DND-41 (cell line): ENCODE data around the gene PTMS.
A peak's percentile ranks its signal among the peaks of the same experiment; 100 is the strongest.

ENCODE experiments used
- ATAC-seq: fragments of 200-7000 bp; cut with Tn5 transposase; 3 replicates; pipeline ENCODE4 v1.9.1; 2021; ENCODE audit warnings: low read depth; ENCODE audit not compliant: insufficient read depth
- DNase-seq: peaks from one replicate; pipeline ENCODE4 v3.0.0-alpha.2; 2020
- H2AFZ ChIP-seq: 2 replicates; pipeline ENCODE4 v1.6.0; 2012; ENCODE audit warnings: low read depth, low read length
- H3K27ac ChIP-seq: 2 replicates; pipeline ENCODE4 v1.5.1; 2012; ENCODE audit warnings: low read length, inconsistent platforms
- H3K27me3 ChIP-seq: fragments of 200-600 bp; sonication (generic); 2 replicates; pipeline ENCODE4 v1.6.0; 2012; ENCODE audit warnings: low read length, mild to moderate bottlenecking, inconsistent platforms; ENCODE audit not compliant: insufficient read depth, poor library complexity
- H3K36me3 ChIP-seq: 2 replicates; pipeline ENCODE4 v1.5.1; 2012; ENCODE audit warnings: low read length, inconsistent platforms; ENCODE audit not compliant: insufficient read depth
- H3K4me1 ChIP-seq: 2 replicates; pipeline ENCODE4 v1.5.1; 2012; ENCODE audit warnings: mild to moderate bottlenecking, low read length; ENCODE audit not compliant: insufficient read depth
- H3K4me2 ChIP-seq: 2 replicates; pipeline ENCODE4 v1.6.0; 2012; ENCODE audit warnings: mild to moderate bottlenecking, moderate library complexity, low read length, inconsistent platforms; ENCODE audit not compliant: insufficient read depth
- H3K4me3 ChIP-seq, 2 experiments: fragments of 200-600 bp in 1 of 2; shearing (Covaris generic) in 1 of 2; 2 replicates each; pipeline ENCODE4 v1.5.1; 2012 to 2016; ENCODE audit warnings: inconsistent platforms in 2 of 2, low read length in 2 of 2, mild to moderate bottlenecking in 2 of 2, low read depth in 1 of 2, moderate library complexity in 1 of 2
- H3K79me2 ChIP-seq: 2 replicates; pipeline ENCODE4 v1.6.0; 2012; ENCODE audit warnings: low read length, inconsistent platforms; ENCODE audit not compliant: insufficient read depth
- H3K9ac ChIP-seq: 2 replicates; pipeline ENCODE4 v1.6.0; 2012; ENCODE audit warnings: low read depth, mild to moderate bottlenecking, inconsistent platforms, low read length, moderate library complexity
- H3K9me3 ChIP-seq: 2 replicates; pipeline ENCODE4 v1.5.1; 2012; ENCODE audit warnings: low read length, moderate library complexity, mild to moderate bottlenecking, inconsistent platforms; ENCODE audit not compliant: insufficient read depth, severe bottlenecking
- H4K20me1 ChIP-seq: 2 replicates; pipeline ENCODE4 v1.6.0; 2012; ENCODE audit warnings: low read length; ENCODE audit not compliant: insufficient read depth
- EZH2 ChIP-seq: IDR thresholded peaks from 3 replicates; pipeline ENCODE4 v1.6.1; 2012; ENCODE audit warnings: borderline replicate concordance, low read depth, mild to moderate bottlenecking, moderate library complexity, low read length, inconsistent platforms; ENCODE audit not compliant: severe bottlenecking
- TF ChIP-seq, protein P1 (sequence below): IDR thresholded peaks from 2 replicates; pipeline ENCODE4 v1.5.1; 2012; ENCODE audit warnings: borderline replicate concordance, low read length, moderate library complexity, mild to moderate bottlenecking; ENCODE audit not compliant: poor library complexity, severe bottlenecking; ENCODE audit errors: extremely low read depth

PTMS gene

GRCh38 chr12:6765634-6766581 lies at the start of gene PTMS:
Gene PTMS, plus strand, starts transcription at chr12:6766363. Its CDS starts 343 bp downstream, at chr12:6766706.
- no peaks in the 10 kb centered on the region for H3K9me3 ChIP-seq
- H3K9ac ChIP-seq = peak within 1 kb of the TSS; percentile 61
- peaks cover 30% of the 10 kb centered on the region for H3K4me1 ChIP-seq
- no peaks in the 10 kb centered on the region for H3K36me3 ChIP-seq
- TF ChIP-seq, protein P1, sequence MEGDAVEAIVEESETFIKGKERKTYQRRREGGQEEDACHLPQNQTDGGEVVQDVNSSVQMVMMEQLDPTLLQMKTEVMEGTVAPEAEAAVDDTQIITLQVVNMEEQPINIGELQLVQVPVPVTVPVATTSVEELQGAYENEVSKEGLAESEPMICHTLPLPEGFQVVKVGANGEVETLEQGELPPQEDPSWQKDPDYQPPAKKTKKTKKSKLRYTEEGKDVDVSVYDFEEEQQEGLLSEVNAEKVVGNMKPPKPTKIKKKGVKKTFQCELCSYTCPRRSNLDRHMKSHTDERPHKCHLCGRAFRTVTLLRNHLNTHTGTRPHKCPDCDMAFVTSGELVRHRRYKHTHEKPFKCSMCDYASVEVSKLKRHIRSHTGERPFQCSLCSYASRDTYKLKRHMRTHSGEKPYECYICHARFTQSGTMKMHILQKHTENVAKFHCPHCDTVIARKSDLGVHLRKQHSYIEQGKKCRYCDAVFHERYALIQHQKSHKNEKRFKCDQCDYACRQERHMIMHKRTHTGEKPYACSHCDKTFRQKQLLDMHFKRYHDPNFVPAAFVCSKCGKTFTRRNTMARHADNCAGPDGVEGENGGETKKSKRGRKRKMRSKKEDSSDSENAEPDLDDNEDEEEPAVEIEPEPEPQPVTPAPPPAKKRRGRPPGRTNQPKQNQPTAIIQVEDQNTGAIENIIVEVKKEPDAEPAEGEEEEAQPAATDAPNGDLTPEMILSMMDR = no peak
- peak; percentile 88 for TF ChIP-seq EZH2
- H2AFZ ChIP-seq = peak within 1 kb of the TSS; percentile 80
- peak within 1 kb of the TSS; percentile 24 to 62; a peak in 3 of 4 replicates for H3K4me3 ChIP-seq
- H3K27me3 ChIP-seq = peaks cover 58% of the 10 kb centered on the region
- peak; percentile 41 for ATAC-seq
- H3K79me2 ChIP-seq = no peaks in the 10 kb centered on the region
- peak; percentile 62 for DNase-seq
- H3K27ac ChIP-seq = no peak within 1 kb of the TSS
- H4K20me1 ChIP-seq = peaks cover 11% of the 10 kb centered on the region
- peak within 1 kb of the TSS; percentile 88 for H3K4me2 ChIP-seq

DNA sequence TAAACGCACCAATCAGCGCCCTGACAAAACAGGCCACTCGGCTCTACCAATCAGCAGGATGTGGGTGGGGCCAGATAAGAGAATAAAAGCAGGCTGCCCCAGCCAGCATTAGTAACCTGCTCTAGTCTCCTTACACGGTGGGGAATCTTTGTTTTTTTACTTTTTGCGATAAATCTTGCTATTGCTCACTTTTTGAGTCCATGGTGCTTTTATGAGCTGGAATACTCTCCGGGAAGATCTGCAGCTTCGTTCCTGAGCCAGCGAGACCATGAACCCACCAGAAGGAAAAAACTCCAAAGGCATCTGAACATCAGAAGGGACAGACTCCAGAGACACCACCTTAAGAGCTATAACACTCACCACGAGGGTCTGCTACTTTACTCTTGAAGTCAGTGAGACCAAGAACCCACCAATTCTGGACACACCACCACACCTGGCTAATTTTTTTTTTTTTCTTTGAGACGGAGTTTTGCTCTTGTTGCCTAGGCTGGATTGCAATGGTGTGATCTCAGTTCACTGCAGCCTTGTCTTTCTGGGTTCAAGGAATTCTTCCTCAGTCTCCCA lies 49.2 kb upstream of the PTMS start:
- ATAC-seq = no peak
- H3K4me2 ChIP-seq = no peak overlapping the region
- no peak overlapping the region for H2AFZ ChIP-seq
- no peak for TF ChIP-seq EZH2
- TF ChIP-seq, protein P1 = no peak
- H3K4me3 ChIP-seq = no peak overlapping the region
- DNase-seq = no peak
- H3K9ac ChIP-seq = no peak overlapping the region
- no peak overlapping the region for H3K27ac ChIP-seq
- H3K79me2 ChIP-seq = no peaks in the 10 kb centered on the region
- H3K9me3 ChIP-seq = no peaks in the 10 kb centered on the region
- H4K20me1 ChIP-seq = no peaks in the 10 kb centered on the region
- H3K4me1 ChIP-seq = no peaks in the 10 kb centered on the region
- no peaks in the 10 kb centered on the region for H3K36me3 ChIP-seq
- no peaks in the 10 kb centered on the region for H3K27me3 ChIP-seq

DNA sequence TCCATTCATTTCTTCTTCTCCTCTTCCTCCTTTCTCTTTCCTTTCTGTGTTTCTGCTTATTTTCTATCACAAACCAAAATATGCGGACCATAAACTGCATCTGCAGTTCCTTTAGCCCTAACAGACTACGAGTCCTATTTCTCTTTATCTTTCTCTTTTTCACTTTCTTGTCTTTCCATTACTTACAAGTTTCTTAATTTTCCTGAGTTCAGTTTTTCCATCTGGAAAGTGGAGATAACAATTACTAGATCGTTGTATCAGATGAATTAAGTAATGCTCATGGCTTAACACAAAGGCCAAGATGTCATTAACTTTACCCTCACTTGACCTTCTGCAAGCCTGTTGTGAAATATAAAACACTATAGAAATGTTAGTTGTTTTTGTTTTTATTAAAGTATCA lies 43.3 kb upstream of the PTMS start:
- Histone ChIP-seq H3K36me3 (peaks cover 5% of the 10 kb centered on the region), H3K4me3 (peak overlapping the region in 1 of 2 experiments; percentile 69; a peak in 2 of 4 replicates), H3K4me2 (peak overlapping the region; percentile 90; the same call in 1 of the 2 replicates), H3K9ac (peak overlapping the region; percentile 62), H2AFZ (peak overlapping the region; percentile 48), H3K4me1 (peaks cover 29% of the 10 kb centered on the region), H3K27me3 (no peaks in the 10 kb centered on the region), H4K20me1 (no peaks in the 10 kb centered on the region), H3K9me3 (no peaks in the 10 kb centered on the region), H3K79me2 (peaks cover 14% of the 10 kb centered on the region), H3K27ac (no peak overlapping the region)
- TF ChIP-seq EZH2 = no peak
- TF ChIP-seq, protein P1 = no peak
- DNase-seq (no peak), ATAC-seq (no peak)
